ENCODE data around the gene SH3BP5. TPM values are rescaled to one million over a fixed set of nuclear protein-coding genes. Genes with fewer than 3 reads are reported as not detected.
"Not testable (repeated sequence)": the region's sequence is repeated elsewhere in the genome, so short reads cannot be mapped to it uniquely, and the experiment has no call there.

SH3BP5 gene
- total and polyA plus RNA-seq, 12 donors, result 6.7 to 22.4 (median 9.8) TPM

GRCh38 chr3:15375461-15376000, 43.1 kb upstream of the SH3BP5 start:
- Histone ChIP-seq H3K36me3 (no peaks in the 10 kb centered on the region), H3K27ac (no peak overlapping the region), H3K9me3 (no peaks in the 10 kb centered on the region), H3K4me3 (no peak overlapping the region), H3K27me3 (no peaks in the 10 kb centered on the region), H3K4me1 (peaks cover 0 to 6% (median 4%) of the 10 kb centered on the region in 9 donors)
- no peak for DNase-seq
- 94% methylated on average over 22 of the region's 22 CpGs for WGBS, 2 donors
- intact Hi-C loops (cut with DNase I), result loop anchor here (5.0 kb wide), 3 partner anchors 38 to 108 kb away; partner anchors contain the start of gene SH3BP5 (in 7 of the 10)
- TF ChIP-seq CTCF (IDR thresholded peaks at IDR 0.05), result no peak
- no peak for ATAC-seq

- intact Hi-C loops (cut with DNase I), result no loop called here
- H3K4me1 ChIP-seq, result peaks cover 0 to 13% (median 3%) of the 10 kb centered on the region in 9 donors
- TF ChIP-seq CTCF (IDR thresholded peaks at IDR 0.05), result no peak
- ATAC-seq (no peak), DNase-seq (no peak)
- no peak overlapping the region for H3K27ac ChIP-seq
- H3K9me3 ChIP-seq, result peaks cover 0 to 3% (median 0%) of the 10 kb centered on the region in 11 donors
- no peaks in the 10 kb centered on the region for H3K27me3 ChIP-seq
- no peak overlapping the region for H3K4me3 ChIP-seq
- 84 to 88% methylated on average over 4 of the region's 4 CpGs for WGBS, 2 donors
- H3K36me3 ChIP-seq, result no peaks in the 10 kb centered on the region
These were observed 40.5 kb upstream of the SH3BP5 start for GRCh38 chr3:15372918-15373317.

DNA sequence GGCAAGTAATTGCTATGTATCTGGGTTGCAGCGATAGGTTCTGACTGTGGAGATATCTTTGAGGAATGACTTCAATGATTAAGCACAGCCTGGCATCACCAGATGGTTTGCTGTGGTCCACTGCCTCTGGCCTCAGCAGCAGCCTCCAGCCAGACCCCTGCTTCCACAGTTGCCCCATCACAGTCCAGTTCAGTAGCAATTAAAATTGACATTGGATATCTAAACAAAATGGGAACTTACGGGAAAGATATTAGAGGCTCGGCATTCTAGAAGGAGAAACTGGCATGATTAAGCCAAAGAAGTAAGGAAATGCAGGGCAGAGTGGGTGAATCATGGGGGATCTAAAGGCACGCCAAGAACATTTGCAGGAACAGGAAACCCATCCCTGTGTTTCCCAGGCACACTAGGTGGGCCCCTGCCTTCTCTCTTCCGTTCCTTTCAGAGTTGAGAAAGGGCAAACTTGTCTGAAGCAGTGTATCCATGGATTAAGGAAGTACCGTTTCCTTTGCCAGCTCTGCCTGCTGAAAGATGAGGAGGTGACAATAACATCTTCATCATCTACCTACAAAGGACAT, 36.3 kb upstream of the SH3BP5 start:
- peak in 4 of 8 donors; percentile 27 to 47 (median 30) for ATAC-seq
- 67 to 75% methylated on average over 6 of the region's 6 CpGs for WGBS, 2 donors
- TF ChIP-seq CTCF (IDR thresholded peaks at IDR 0.05), result no peak
- H3K27me3 ChIP-seq, result no peaks in the 10 kb centered on the region
- no peak for DNase-seq
- H3K36me3 ChIP-seq, result no peaks in the 10 kb centered on the region
- H3K4me3 ChIP-seq, result no peak overlapping the region
- H3K9me3 ChIP-seq, result peaks cover 0 to 3% (median 0%) of the 10 kb centered on the region in 11 donors
- H3K27ac ChIP-seq, result peak overlapping the region in 1 of 10 donors; percentile 26
- intact Hi-C loops (cut with DNase I), result no loop called here
- H3K4me1 ChIP-seq, result peaks cover 0 to 12% (median 0%) of the 10 kb centered on the region in 9 donors

GRCh38 chr3:15367059-15367458, 34.7 kb upstream of the SH3BP5 start:
- Histone ChIP-seq H3K36me3 (no peaks in the 10 kb centered on the region), H3K4me1 (peaks cover 0 to 19% (median 0%) of the 10 kb centered on the region in 9 donors), H3K9me3 (peaks cover 0 to 3% (median 0%) of the 10 kb centered on the region in 11 donors), H3K27me3 (no peaks in the 10 kb centered on the region), H3K27ac (no peak overlapping the region), H3K4me3 (no peak overlapping the region)
- ATAC-seq (no peak), DNase-seq (no peak)
- no peak for TF ChIP-seq CTCF (IDR thresholded peaks at IDR 0.05)
- intact Hi-C loops (cut with DNase I), result no loop called here
- WGBS, 2 donors, result 42 to 59% methylated on average over 1 of the region's 1 CpG

- H3K27ac ChIP-seq; H3K4me3 ChIP-seq; H3K27me3 ChIP-seq; H3K9me3 ChIP-seq; intact Hi-C loops (cut with DNase I); H3K36me3 ChIP-seq; ATAC-seq; DNase-seq: not testable (repeated sequence)
- WGBS, 2 donors, result 34 to 36% methylated on average over 6 of the region's 6 CpGs
- peaks cover 0 to 40% (median 0%) of the 10 kb centered on the region in 9 donors for H3K4me1 ChIP-seq
These were observed 31.7 kb upstream of the SH3BP5 start for GRCh38 chr3:15364078-15364477.
